22Rv1 (cell line): Measurements from ENCODE around the gene COL6A2.

ENCODE experiments used
- H3K27ac ChIP-seq: fragments of 450-650 bp; 2 replicates; pipeline ENCODE4 v1.5.1; 2017
- CTCF ChIP-seq: fragments of 450-650 bp; IDR thresholded peaks from 2 replicates; pipeline ENCODE4 v1.5.1; 2017; ENCODE audit warnings: mild to moderate bottlenecking
- ZFX ChIP-seq: fragments of 450-650 bp; IDR thresholded peaks from 2 replicates; pipeline ENCODE4 v1.6.1; 2017; ENCODE audit warnings: antibody characterized with exemption, borderline replicate concordance

Gene COL6A2

DNA sequence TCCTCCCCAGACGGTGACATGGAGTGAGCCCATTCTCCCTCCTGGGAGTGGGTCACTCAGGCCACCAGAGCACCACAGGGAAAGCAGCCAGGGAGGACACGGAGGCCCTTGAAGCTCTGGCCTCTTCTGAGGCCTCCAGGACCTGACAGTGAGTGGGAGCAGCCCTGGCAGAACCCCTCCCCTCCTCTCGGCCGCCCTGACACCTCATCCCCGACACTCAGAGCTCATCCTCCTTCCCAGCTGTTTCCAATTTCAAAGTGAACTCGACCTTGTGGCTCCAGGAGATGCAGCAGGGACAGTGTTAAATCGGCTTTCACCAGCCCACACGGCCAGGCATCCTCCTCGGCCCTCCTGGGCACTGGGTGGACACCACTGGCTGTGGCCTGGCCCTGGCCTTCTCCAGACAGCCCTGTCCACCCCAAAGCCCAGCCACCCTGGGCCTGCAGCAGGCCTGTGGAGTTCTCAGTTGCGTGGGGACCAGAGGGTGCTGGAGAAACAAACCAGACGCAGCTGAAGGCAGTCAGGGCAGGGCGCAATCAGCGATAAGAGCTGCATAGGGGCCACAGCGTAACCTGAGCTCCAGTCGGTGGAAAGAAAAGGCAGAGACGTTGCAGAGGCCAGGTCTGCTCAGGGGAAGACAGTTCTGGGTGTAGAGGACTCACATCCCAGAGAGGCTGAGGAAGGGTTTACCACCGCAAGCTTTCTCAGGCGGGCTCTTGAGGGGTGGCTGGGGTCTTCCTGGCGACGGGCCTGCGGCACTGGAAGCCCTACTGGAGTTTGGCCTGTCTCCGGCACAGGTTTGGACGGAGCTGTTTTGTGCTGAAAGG, 30.4 kb downstream of the COL6A2 start:
- TF ChIP-seq ZFX (no peak), CTCF (no peak)
- H3K27ac ChIP-seq: no peak overlapping the region

GRCh38 chr21:46128933-46129571, 31.1 kb downstream of the COL6A2 start:
- H3K27ac ChIP-seq: no peak overlapping the region
- TF ChIP-seq CTCF (no peak), ZFX (no peak)

GRCh38 chr21:46129846-46130651, 32.1 kb downstream of the COL6A2 start:
- TF ChIP-seq CTCF (no peak), ZFX (no peak)

DNA sequence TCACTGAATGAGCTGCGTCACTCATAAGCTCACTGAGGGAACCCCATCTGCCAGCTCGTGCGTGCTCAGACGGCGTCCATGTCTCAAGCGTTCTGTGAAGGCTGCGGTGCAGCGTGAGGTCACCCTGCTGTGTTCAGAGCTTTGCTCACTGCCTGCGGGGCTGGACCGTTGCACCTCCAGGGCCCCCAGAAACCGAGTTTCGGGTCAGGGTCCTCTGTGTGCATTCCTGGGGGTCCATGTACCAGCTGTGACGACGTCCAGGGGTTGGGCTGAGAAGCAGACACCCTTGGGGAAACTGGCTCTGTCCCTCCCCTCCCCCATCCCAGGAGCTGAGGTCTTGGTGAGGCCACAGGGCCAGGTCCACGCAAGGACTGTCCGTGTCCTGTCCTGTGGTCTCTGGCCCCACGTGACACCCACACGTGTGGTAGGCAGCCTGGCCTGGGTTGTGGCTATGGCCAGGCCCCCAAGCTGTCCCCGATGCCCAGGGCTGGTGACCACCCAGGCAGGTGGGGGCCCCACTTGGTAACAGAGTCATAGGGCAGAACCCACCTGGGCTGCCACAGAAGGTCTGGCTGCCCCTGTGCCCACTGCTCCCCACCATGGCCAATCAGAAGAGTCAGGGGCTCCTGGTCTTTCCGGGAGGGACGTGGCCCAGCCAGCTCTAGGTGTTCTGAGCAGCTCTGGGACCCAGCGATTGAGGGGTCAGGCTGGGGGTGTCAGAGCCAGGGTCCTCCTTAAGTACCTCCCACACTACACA, 33.1 kb downstream of the COL6A2 start:
- TF ChIP-seq CTCF (no peak), ZFX (no peak)
- no peak overlapping the region for H3K27ac ChIP-seq

More at GRCh38 chr21:46129846-46130651, 32.1 kb downstream of the COL6A2 start:
- H3K27ac ChIP-seq: no peak overlapping the region

DNA sequence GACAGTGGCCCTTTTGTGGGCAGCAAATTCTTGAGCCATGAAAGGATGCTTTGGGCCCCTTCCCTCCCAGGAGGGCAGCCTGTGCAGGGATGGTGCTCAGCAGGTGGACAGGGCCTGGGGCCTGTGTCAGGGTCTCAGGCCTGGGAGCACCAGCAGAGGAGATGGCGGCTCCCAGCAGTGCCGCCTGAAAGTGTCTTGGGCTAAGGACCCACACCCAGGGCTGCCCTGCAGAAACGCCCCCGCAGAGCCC, 33.6 kb downstream of the COL6A2 start:
- TF ChIP-seq CTCF (no peak), ZFX (no peak)
- no peak overlapping the region for H3K27ac ChIP-seq

GRCh38 chr21:46131838-46132651, 34.1 kb downstream of the COL6A2 start:
- H3K27ac ChIP-seq: no peak overlapping the region
- TF ChIP-seq CTCF (no peak), ZFX (no peak)
